ENCODE results near the gene PXYLP1. TPM values are rescaled to one million over a fixed set of nuclear protein-coding genes. Genes with fewer than 3 reads are reported as not detected.

The PXYLP1 gene
- total and polyA plus RNA-seq, 10 of the 15 experiments (the other 5 are each of a cell fraction or from before 2014, with no cell fraction given), result 0.06 to 1.7 (median 0.35) TPM

DNA sequence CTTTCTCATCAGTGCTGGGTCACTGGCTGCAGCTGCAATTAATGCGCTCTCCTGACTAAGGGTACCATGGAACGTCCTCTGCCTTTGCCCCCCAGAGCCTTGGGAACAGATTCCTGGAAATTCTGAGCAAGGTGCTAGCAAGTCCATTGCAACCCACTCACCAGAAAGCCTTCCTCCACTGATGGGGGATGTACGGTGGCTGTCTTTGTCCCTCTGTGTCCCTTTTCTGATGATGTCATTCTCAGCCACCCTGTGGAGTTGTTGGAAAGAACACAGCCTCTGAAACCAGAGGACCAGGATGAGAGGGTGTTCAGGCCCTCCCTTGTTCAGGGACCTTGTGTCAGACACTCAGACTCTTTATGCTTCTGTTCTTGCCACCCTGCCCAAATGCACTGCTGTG lies 98.6 kb downstream of the PXYLP1 start:
- RAD21 ChIA-PET (ENCODE audit: unreplicated experiment), result interaction anchor here (1.3 to 2.9 kb wide), 3 partner anchors 15 to 55 kb away, joined by 3 to 19 read pairs (median 6); no protein-coding TSS in a partner anchor
- CTCF ChIA-PET, result interaction anchor here (0.7 to 8.0 kb wide), 3 partner anchors 15 to 31 kb away, joined by 4 to 83 read pairs (median 12); no protein-coding TSS in a partner anchor
- 59% methylated on average over 3 of the region's 3 CpGs for WGBS (ENCODE audit: insufficient coverage, insufficient replicate concordance, low lambda C conversion rate, missing lambda C conversion rate)
- Histone ChIP-seq H3K9ac (ENCODE audit: control insufficient read depth, insufficient read depth, low read length) (no peak overlapping the region), H3K27ac (ENCODE audit: control insufficient read depth, insufficient read depth) (no peak overlapping the region), H3K36me3 (ENCODE audit: control insufficient read depth in 2 of 2, insufficient read depth in 2 of 2, low read length in 1 of 2) (no peaks in the 10 kb centered on the region), H3K4me2 (ENCODE audit: control insufficient read depth, insufficient read depth) (no peak overlapping the region), H3K9me3 (replicated peaks; ENCODE audit: control insufficient read depth, insufficient read depth, low read length) (no peaks in the 10 kb centered on the region; the same call in 2 of the 3 replicates), H4K20me1 (ENCODE audit: control insufficient read depth, insufficient read depth) (no peaks in the 10 kb centered on the region), H3K27me3 (replicated peaks in 1 of 2; ENCODE audit: control insufficient read depth in 2 of 2, insufficient read depth in 2 of 2, low read length in 1 of 2) (no peaks in the 10 kb centered on the region), H3K4me1 (ENCODE audit: control insufficient read depth, insufficient read depth, low read length) (peaks cover 39% of the 10 kb centered on the region), H2AFZ (ENCODE audit: control insufficient read depth, low read depth, low read length) (peak overlapping the region; percentile 32), H3K4me3 (no peak overlapping the region), H3K79me2 (ENCODE audit: control insufficient read depth, insufficient read depth, low read length) (no peaks in the 10 kb centered on the region)
- no peak for FAIRE-seq
- in situ Hi-C loops (cut with MboI) (no loop called here), intact Hi-C loops (cut with micrococcal nuclease; ENCODE audit: unreplicated experiment) (no loop called here)
- no TSS peak for BruUV-seq (replicated peaks)
- POLR2A ChIA-PET, result interaction anchor here (0.6 to 2.4 kb wide), 3 partner anchors 15 to 82 kb away, joined by 3 to 8 read pairs (median 6); no protein-coding TSS in a partner anchor
- ATAC-seq, result no peak
- SMC1A ChIA-PET (ENCODE audit: uncharacterized antibody, unreplicated experiment), result interaction anchor here (1.3 to 9.9 kb wide), 8 partner anchors 8 to 124 kb away, joined by 4 to 112 read pairs (median 14); no protein-coding TSS in a partner anchor
- DNase-seq (ENCODE audit: low read depth, low spot score), result no peak
- 0 out of 4 replicates have a peak, but pooled peaks of 1 of the 2 experiments have one; percentile 16 for TF ChIP-seq IKZF2 (IDR thresholded peaks at IDR 0.05)
- TF ChIP-seq SIN3A (IDR thresholded peaks at IDR 0.05; ENCODE audit: low read depth, low read length), result no peak
- TF ChIP-seq HCFC1 (IDR thresholded peaks at IDR 0.05; ENCODE audit: low read length), result no peak
- peak; percentile 32; the same call in 1 of the 2 replicates for TF ChIP-seq IKZF1 (conservative IDR thresholded peaks at IDR 0.05)
- no peak for TF ChIP-seq FOS (IDR thresholded peaks at IDR 0.05; ENCODE audit: borderline replicate concordance, extremely low read depth, insufficient read length)
- TF ChIP-seq MYB (IDR thresholded peaks at IDR 0.05; ENCODE audit: borderline replicate concordance, low read depth, low read length), result no peak
- TF ChIP-seq, protein P1, sequence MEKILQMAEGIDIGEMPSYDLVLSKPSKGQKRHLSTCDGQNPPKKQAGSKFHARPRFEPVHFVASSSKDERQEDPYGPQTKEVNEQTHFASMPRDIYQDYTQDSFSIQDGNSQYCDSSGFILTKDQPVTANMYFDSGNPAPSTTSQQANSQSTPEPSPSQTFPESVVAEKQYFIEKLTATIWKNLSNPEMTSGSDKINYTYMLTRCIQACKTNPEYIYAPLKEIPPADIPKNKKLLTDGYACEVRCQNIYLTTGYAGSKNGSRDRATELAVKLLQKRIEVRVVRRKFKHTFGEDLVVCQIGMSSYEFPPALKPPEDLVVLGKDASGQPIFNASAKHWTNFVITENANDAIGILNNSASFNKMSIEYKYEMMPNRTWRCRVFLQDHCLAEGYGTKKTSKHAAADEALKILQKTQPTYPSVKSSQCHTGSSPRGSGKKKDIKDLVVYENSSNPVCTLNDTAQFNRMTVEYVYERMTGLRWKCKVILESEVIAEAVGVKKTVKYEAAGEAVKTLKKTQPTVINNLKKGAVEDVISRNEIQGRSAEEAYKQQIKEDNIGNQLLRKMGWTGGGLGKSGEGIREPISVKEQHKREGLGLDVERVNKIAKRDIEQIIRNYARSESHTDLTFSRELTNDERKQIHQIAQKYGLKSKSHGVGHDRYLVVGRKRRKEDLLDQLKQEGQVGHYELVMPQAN (conservative IDR thresholded peaks at IDR 0.05), result no peak
- TF ChIP-seq NFYB (IDR thresholded peaks at IDR 0.05; ENCODE audit: insufficient read depth, low read depth, low read length), result no peak
- TF ChIP-seq, protein P2, sequence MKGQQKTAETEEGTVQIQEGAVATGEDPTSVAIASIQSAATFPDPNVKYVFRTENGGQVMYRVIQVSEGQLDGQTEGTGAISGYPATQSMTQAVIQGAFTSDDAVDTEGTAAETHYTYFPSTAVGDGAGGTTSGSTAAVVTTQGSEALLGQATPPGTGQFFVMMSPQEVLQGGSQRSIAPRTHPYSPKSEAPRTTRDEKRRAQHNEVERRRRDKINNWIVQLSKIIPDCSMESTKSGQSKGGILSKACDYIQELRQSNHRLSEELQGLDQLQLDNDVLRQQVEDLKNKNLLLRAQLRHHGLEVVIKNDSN (IDR thresholded peaks at IDR 0.05; ENCODE audit: borderline replicate concordance, extremely low read length, insufficient read depth, low read depth, low read length), result no peak
- no peak for TF ChIP-seq CBX5 (IDR thresholded peaks at IDR 0.05; ENCODE audit: low read depth)
- TF ChIP-seq TCF7 (IDR thresholded peaks at IDR 0.05; ENCODE audit: borderline replicate concordance), result no peak
- TF ChIP-seq, protein P3, sequence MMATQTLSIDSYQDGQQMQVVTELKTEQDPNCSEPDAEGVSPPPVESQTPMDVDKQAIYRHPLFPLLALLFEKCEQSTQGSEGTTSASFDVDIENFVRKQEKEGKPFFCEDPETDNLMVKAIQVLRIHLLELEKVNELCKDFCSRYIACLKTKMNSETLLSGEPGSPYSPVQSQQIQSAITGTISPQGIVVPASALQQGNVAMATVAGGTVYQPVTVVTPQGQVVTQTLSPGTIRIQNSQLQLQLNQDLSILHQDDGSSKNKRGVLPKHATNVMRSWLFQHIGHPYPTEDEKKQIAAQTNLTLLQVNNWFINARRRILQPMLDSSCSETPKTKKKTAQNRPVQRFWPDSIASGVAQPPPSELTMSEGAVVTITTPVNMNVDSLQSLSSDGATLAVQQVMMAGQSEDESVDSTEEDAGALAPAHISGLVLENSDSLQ (IDR thresholded peaks at IDR 0.05), result no peak
- TF ChIP-seq BMI1 (IDR thresholded peaks at IDR 0.05; ENCODE audit: borderline replicate concordance), result no peak
- TF ChIP-seq ATF7 (IDR thresholded peaks at IDR 0.05; ENCODE audit: low read depth), result peak; percentile 71; the same call in 1 of the 2 replicates
- TF ChIP-seq NFYA (IDR thresholded peaks at IDR 0.05; ENCODE audit: borderline replicate concordance, low read depth, low read length), result no peak
- TF ChIP-seq, protein P4, sequence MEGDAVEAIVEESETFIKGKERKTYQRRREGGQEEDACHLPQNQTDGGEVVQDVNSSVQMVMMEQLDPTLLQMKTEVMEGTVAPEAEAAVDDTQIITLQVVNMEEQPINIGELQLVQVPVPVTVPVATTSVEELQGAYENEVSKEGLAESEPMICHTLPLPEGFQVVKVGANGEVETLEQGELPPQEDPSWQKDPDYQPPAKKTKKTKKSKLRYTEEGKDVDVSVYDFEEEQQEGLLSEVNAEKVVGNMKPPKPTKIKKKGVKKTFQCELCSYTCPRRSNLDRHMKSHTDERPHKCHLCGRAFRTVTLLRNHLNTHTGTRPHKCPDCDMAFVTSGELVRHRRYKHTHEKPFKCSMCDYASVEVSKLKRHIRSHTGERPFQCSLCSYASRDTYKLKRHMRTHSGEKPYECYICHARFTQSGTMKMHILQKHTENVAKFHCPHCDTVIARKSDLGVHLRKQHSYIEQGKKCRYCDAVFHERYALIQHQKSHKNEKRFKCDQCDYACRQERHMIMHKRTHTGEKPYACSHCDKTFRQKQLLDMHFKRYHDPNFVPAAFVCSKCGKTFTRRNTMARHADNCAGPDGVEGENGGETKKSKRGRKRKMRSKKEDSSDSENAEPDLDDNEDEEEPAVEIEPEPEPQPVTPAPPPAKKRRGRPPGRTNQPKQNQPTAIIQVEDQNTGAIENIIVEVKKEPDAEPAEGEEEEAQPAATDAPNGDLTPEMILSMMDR (IDR thresholded peaks at IDR 0.05 in 2 of 3, conservative IDR thresholded peaks at IDR 0.05 in 1 of 3; ENCODE audit: control insufficient read depth in 2 of 3, extremely low read depth in 1 of 3, insufficient read depth in 1 of 3, low read depth in 3 of 3, low read length in 3 of 3), result no peak
- no peak for TF ChIP-seq IRF4 (IDR thresholded peaks at IDR 0.05; ENCODE audit: low read depth, low read length)
- TF ChIP-seq RAD21 (IDR thresholded peaks at IDR 0.05; ENCODE audit: insufficient read depth, low read depth, low read length), result no peak
- TF ChIP-seq SUPT20H (IDR thresholded peaks at IDR 0.05; ENCODE audit: borderline replicate concordance, control insufficient read depth, low read depth, low read length), result no peak

Data from GM12878 (cell line).